ENCODE measurements around the gene GP2. TPM values are rescaled to one million over a fixed set of nuclear protein-coding genes. Genes with fewer than 3 reads are reported as not detected.
A peak's percentile ranks its signal among the peaks of the same experiment; 100 is the strongest.

Gene GP2
- 10 to 100 TPM in 1 of 3 donors, 1 to 10 TPM in 2; 1.1 to 11.7 (median 2.9) TPM for polyA plus RNA-seq (ENCODE audit: insufficient read length in 3 of 3)
- long read RNA-seq, donor 1 = 0 reads
- long read RNA-seq, donor 2 = 0 reads
- long read RNA-seq, donor 3 = 0 reads
- long read RNA-seq, donor 4 = 0 reads
- long read RNA-seq, donor 5 = 0 reads
- long read RNA-seq, donor 6 = 0 reads
- long read RNA-seq, donor 7 = 0 reads
- long read RNA-seq, donor 8 = 0 reads
- long read RNA-seq, donor 9 = 0 reads
- long read RNA-seq, donor 10 = 0 reads
- long read RNA-seq, donor 11 = 0 reads
- long read RNA-seq, donor 12 = 0 reads
- long read RNA-seq, donor 13 = 0 reads
- long read RNA-seq, donor 14 = 0 reads
- long read RNA-seq, donor 15 = 0 reads
- long read RNA-seq, donor 16 = 0 reads

GRCh38 chr16:20327444-20328041 is at the start of gene GP2:
GP2 (minus strand) TSS chr16:20327513; CDS start chr16:20326431, 1,082 bp downstream.
- DNase-seq (ENCODE audit: extremely low read depth in 1 of 11, low read depth in 9 of 11, low spot score in 4 of 11) = no peak

DNA sequence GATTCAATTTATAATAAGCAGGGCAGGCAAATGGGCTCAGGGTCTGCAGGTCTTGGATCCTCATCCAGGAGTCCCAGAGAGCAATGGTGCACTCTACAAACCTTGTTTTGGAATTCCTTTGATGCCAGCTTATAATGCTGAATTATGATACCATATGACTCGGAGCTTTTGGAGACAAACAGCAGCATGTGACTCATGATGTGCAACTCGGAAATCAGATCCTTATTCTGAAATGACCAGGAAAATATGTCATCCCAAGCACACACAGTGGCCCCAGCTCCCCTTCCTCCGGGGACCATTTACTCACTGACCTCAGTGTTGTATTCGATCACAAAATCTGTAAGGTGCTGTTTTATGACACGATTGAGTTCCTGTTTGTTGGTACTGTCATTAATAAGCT is 45.4 kb upstream of the GP2 start:
- no peak for DNase-seq (ENCODE audit: extremely low read depth in 1 of 11, low read depth in 9 of 11, low spot score in 4 of 11)

- no peak for DNase-seq (ENCODE audit: extremely low read depth in 1 of 11, low read depth in 9 of 11, low spot score in 4 of 11)
Measured at GRCh38 chr16:20369452-20370054, 42.2 kb upstream of the GP2 start.

DNA sequence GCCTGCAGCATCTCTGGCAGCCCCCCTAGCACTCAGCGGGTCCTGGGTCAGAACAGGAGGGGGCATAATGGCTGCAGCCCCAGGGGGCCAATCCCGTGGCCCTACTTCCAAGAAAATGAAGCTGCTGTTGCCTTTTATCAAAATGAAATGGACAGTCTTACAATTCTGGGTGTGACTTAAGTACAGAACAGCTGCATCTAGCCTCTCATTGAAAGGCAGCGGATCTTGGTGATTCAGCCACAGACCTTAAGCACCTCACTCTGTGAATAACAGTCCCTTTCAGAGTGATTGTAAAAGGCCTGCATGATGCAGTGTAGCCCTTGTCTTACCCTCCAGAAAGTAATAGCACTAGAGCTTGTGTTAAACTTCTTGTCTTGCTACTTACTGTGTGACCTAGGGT is 36.7 kb upstream of the GP2 start:
- no peak for DNase-seq (ENCODE audit: extremely low read depth in 1 of 11, low read depth in 9 of 11, low spot score in 4 of 11)

DNA sequence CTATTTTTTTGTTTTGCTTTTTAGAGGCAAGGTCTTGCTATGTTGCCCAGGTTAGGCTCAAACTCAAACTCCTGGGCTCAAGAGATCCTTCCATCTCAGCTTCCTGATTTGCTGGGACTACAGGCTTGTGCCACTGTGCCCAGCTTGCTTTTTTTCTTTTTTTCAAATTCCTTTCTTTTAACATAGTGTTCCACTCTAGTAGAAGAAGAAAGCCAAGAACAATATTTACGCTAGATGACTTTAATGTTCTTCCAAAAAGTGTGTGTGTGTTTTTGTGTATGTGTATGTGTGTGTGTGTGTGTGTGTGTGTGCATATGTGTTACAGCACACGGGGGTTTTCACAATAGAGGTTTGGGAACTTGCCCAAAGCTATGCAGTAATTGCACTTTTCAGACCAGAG is 35.9 kb upstream of the GP2 start:
- no peak for DNase-seq (ENCODE audit: extremely low read depth in 1 of 11, low read depth in 9 of 11, low spot score in 4 of 11)

- DNase-seq (ENCODE audit: extremely low read depth in 1 of 11, low read depth in 9 of 11, low spot score in 4 of 11) = no peak
Measured at GRCh38 chr16:20359997-20360396, 32.7 kb upstream of the GP2 start.

DNA sequence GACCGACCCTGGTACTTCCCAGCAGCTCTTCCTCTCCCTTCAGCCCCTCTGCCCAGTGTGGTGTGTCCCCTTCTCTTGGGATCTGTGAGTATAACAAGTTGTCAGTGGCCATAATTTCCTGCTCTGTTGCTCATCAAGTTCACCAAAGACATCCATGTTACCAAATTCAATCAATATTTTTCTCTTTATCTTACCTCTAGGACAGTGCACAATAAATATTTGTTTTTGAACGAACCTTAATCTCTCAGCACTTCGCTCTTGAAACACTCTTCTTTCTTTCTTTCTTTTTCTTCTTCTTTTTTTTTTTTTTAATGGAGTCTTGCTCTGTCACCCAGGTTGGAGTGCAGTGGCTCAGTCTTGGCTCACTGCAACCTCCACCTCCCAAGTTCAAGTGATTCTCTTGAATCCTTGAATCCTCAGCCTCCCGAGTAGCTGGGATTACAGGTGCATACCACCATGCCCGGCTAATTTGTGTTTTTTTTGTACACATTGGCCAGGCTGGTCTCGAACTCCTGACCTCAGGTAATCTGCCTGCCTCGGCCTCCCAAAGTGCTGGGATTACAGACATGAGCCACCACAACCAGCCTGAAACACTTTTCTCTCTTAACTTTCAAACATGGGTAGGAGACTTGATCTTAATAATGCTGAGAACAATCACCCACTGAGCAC is 27.9 kb upstream of the GP2 start:
- DNase-seq (ENCODE audit: extremely low read depth in 1 of 11, low read depth in 9 of 11, low spot score in 4 of 11) = no peak

DNA sequence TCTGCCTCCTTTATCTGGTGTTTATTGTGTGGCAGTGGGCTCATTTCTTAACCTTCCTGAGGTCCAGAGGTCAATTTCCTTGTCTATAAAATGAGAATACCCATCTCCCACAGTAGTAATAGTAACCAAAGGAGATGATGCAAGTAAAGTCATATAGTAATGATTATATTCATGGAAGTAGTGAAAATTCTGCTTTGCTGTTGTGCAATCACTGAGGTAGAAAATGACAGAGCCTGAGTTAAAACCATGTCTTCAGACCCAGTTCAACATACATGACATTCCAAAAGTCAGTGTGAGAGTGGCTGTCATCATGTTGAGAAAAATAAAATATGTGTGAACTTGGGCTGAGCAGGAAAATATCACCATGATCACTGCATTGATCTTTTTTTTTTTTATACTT is 26.1 kb upstream of the GP2 start:
- DNase-seq (ENCODE audit: extremely low read depth in 1 of 11, low read depth in 9 of 11, low spot score in 4 of 11) = no peak

DNA sequence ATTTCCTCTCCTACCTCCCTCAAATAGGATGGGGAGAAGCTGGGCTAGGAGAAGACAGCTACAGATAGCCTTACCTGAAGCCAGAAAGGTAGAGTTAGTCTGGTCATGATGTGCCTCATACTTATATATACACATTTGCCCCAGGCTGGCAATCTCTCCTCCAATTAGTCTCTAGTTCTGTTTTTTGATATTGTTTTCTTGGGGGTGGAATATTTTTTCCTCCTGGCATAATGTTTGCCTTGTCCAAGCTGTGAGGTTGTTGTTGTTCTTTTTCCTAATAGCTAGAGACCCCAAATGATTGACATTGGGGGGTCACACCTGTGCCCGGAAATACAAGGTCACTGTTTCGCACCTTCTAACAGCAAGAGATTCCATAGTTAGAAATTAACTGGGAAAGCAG is 25.3 kb upstream of the GP2 start, which contains the start of gene UMOD:
Gene UMOD, minus strand, starts transcription at position 101 of the 400 bp plus-strand sequence. CDS start 1,978 bp downstream, outside the sequence.
- no peak for DNase-seq (ENCODE audit: extremely low read depth in 1 of 11, low read depth in 9 of 11, low spot score in 4 of 11)

DNA sequence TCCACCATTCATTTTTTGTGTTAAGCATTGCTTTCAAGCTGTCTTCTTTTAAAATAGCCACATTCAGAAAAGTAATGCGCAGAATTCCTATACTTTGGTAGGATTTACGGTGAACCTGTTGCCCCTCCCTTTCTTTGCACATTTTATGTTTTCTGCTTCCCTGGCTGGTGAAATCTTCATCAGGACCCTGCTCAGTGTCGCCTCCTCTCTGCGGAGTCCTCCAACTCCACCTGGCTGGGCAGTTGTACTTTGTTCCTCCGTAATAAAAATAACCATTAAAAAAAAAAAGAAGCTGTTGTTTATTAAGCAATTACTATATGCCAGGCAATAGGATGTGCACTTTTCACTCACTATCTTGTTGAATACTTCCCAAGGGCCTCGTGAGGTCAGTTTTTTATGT is 22.3 kb upstream of the GP2 start:
- DNase-seq (ENCODE audit: extremely low read depth in 1 of 11, low read depth in 9 of 11, low spot score in 4 of 11) = no peak

DNA sequence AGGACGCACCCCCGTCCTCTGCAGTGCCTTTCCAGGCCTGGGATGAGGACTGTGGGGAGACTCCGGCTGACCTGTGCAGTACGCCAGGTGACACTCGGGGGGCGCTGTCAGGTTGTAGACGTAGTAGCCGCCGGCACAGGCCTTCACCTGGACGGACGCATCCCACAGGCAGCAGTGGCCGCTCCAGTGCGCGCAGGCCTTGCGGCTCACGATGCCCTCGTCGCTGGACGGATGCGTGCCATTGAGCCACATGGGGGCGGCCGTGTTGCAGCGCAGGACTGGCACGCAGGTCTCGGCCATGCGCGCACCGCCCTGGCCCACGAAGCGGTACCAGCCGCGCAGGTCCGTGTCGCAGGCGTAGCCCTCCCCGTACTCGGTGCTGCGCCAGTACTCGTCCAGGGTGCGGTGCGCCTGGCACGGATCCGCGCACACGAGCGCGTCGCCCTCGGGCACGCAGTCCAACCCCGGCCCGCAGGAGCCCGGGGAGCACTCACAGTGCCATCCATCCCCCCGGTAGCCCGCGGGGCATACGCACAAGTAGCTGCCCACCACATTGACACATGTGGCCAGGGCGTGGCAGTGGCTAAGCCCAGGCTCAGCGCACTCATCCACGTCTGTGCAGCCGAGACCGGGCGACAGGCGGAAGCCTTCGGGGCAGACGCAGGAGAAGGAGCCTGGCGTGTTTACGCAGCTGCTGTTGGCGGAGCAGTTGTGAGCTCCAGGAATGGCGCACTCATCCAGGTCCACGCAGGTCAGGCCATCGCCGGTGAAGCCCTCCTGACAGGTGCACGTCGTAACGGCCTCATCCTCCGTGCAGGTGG is 21.3 kb upstream of the GP2 start:
- DNase-seq (ENCODE audit: extremely low read depth in 1 of 11, low read depth in 9 of 11, low spot score in 4 of 11) = peak in 2 of 11 donors; percentile 4 to 6

DNA sequence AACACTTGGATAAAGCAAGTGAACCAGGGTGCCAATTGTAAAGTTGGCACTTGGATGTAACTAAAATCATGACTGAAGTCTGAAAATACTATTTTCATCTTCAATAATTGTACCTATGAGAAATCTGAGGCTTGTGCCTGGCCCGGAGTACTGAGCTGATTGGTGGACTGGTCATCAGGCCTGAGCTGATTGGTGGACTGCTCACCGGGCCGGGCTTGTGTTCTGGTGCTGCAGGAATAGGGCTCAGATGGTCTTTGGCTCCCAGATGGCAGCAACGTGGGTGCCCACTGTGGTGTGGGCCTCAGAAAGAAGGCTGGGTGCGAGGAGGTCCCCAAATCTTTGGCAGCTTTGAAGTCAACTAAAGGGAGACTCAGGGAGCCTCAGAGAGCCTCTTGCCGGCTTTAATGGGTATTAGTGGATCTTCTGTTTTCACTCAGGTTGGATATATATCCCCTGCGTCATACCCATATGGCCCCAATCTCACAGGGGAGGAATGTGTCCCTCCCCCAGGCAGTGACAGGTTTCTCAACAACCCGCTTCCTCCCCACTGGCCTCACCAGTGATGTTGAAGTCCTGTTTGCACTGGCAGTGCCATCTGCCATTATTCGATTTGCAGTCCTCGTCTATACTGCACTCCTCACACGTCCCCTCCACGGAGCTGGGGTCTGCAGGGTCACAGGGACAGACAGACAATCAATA is 20.5 kb upstream of the GP2 start:
- no peak for DNase-seq (ENCODE audit: extremely low read depth in 1 of 11, low read depth in 9 of 11, low spot score in 4 of 11)

- no peak for DNase-seq (ENCODE audit: extremely low read depth in 1 of 11, low read depth in 9 of 11, low spot score in 4 of 11)
Measured at GRCh38 chr16:20344611-20345010, 17.3 kb upstream of the GP2 start.

DNA sequence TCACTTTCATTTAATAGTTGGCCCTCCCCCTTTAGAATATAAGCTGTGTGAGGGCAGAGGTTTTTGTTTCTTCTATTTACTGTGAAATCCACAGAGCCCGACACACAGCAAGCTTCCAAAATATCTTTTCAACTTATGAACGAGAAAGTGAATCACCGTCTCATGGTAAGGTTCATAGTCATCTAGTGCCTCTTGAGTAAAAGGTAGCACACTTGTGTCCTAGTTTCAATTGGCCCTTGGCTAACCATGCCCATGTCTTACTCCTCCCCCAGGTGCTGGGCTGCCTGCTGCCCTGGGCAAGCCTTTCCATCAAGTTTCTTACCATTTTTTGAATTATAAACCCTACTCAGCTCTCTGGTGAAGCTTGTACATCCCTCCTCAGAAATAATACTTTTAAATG is 12.4 kb upstream of the GP2 start:
- no peak for DNase-seq (ENCODE audit: extremely low read depth in 1 of 11, low read depth in 9 of 11, low spot score in 4 of 11)

GRCh38 chr16:20336955-20337354 is 9.6 kb upstream of the GP2 start:
- DNase-seq (ENCODE audit: extremely low read depth in 1 of 11, low read depth in 9 of 11, low spot score in 4 of 11) = no peak

- no peak for DNase-seq (ENCODE audit: extremely low read depth in 1 of 11, low read depth in 9 of 11, low spot score in 4 of 11)
Measured at GRCh38 chr16:20334396-20334795, 7.1 kb upstream of the GP2 start.

- no peak for DNase-seq (ENCODE audit: extremely low read depth in 1 of 11, low read depth in 9 of 11, low spot score in 4 of 11)
Measured at GRCh38 chr16:20333120-20333519, 5.8 kb upstream of the GP2 start.

DNA sequence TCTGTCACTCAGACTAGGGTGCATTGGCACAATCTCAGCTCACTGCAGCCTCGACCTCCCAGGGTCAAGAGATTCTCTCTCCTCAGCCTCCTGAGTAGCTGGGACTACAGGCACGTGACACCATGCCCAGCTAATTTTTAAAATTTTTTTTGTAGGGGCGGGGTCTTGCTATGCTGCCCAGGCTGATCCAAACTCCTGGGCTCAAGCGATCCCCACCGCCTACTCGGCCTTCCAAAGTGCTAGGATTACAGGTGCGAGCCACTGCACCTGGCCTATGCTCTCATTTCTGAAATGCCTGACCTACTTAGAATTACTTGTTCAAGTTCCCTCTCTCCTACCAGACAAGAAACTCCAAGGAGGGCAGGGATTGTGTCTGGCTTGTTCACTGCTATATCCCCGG is 5.1 kb upstream of the GP2 start:
- no peak for DNase-seq (ENCODE audit: extremely low read depth in 1 of 11, low read depth in 9 of 11, low spot score in 4 of 11)
